Measurements from ENCODE around the gene MYO1F. TPM values are rescaled to one million over a fixed set of nuclear protein-coding genes. Genes with fewer than 3 reads are reported as not detected.

The MYO1F gene
- total RNA-seq, 1 experiment from 2014 or later = not detected

GRCh38 chr19:8530061-8530679 lies 47.1 kb downstream of the MYO1F start:
- DNase-seq = no peak
- H3K9me2 ChIP-seq (replicated peaks; ENCODE audit: insufficient read depth, low read length) = no peaks in the 10 kb centered on the region
- H3K9ac ChIP-seq (ENCODE audit: low read length) = no peak overlapping the region
- H3K4me3 ChIP-seq (ENCODE audit: low read length) = no peak overlapping the region
- H3K36me3 ChIP-seq (ENCODE audit: insufficient read depth, low read length) = no peaks in the 10 kb centered on the region
- no peaks in the 10 kb centered on the region for H3K9me3 ChIP-seq (ENCODE audit: low read length)
- H3K27me3 ChIP-seq (ENCODE audit: low read length) = no peaks in the 10 kb centered on the region
- H3K79me2 ChIP-seq (ENCODE audit: low read length) = no peaks in the 10 kb centered on the region
- H3K27ac ChIP-seq (ENCODE audit: low read length) = no peak overlapping the region
- H3K4me2 ChIP-seq (ENCODE audit: low read depth, low read length, poor library complexity, severe bottlenecking) = no peak overlapping the region
- H3K4me1 ChIP-seq (ENCODE audit: low read length) = no peaks in the 10 kb centered on the region
- H2AFZ ChIP-seq (ENCODE audit: low read length) = no peak overlapping the region
- no peaks in the 10 kb centered on the region for H4K20me1 ChIP-seq (ENCODE audit: insufficient read depth, low read depth, low read length)

- H3K4me3 ChIP-seq (ENCODE audit: low read length) = no peak overlapping the region
- no peaks in the 10 kb centered on the region for H3K4me1 ChIP-seq (ENCODE audit: low read length)
- no peaks in the 10 kb centered on the region for H3K79me2 ChIP-seq (ENCODE audit: low read length)
- H3K9me2 ChIP-seq (replicated peaks; ENCODE audit: insufficient read depth, low read length) = no peaks in the 10 kb centered on the region
- no peaks in the 10 kb centered on the region for H3K27me3 ChIP-seq (ENCODE audit: low read length)
- H4K20me1 ChIP-seq (ENCODE audit: insufficient read depth, low read depth, low read length) = no peaks in the 10 kb centered on the region
- H2AFZ ChIP-seq (ENCODE audit: low read length) = no peak overlapping the region
- no peaks in the 10 kb centered on the region for H3K9me3 ChIP-seq (ENCODE audit: low read length)
- H3K4me2 ChIP-seq (ENCODE audit: low read depth, low read length, poor library complexity, severe bottlenecking) = no peak overlapping the region
- no peaks in the 10 kb centered on the region for H3K36me3 ChIP-seq (ENCODE audit: insufficient read depth, low read length)
- H3K27ac ChIP-seq (ENCODE audit: low read length) = no peak overlapping the region
- no peak for DNase-seq
- no peak overlapping the region for H3K9ac ChIP-seq (ENCODE audit: low read length)
These were observed 47.8 kb downstream of the MYO1F start for GRCh38 chr19:8529369-8530006.

DNA sequence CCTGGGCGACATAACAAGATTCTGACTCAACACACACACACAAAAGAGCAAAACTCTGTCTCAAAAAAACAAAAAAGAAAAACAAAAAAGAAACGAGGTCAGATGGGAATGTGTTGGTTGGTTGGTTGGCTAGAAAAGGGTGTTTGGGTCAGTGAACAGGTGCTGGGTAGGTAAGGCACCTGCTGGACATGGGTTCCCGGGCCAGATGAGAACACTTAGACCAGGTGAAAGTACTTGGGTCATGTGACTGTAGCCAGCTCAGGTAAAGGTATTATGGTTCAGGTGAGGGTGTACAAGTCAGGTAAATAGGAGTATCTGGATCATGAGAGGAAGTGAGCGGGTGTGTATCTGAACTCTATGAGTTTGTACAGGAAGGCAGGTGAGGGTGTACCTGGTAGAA lies 48.7 kb downstream of the MYO1F start:
- Histone ChIP-seq H3K27me3 (ENCODE audit: low read length) (no peaks in the 10 kb centered on the region), H3K79me2 (ENCODE audit: low read length) (no peaks in the 10 kb centered on the region), H2AFZ (ENCODE audit: low read length) (no peak overlapping the region), H4K20me1 (ENCODE audit: insufficient read depth, low read depth, low read length) (no peaks in the 10 kb centered on the region), H3K4me1 (ENCODE audit: low read length) (no peaks in the 10 kb centered on the region), H3K4me2 (ENCODE audit: low read depth, low read length, poor library complexity, severe bottlenecking) (no peak overlapping the region), H3K27ac (ENCODE audit: low read length) (no peak overlapping the region), H3K9me3 (ENCODE audit: low read length) (no peaks in the 10 kb centered on the region), H3K9me2 (replicated peaks; ENCODE audit: insufficient read depth, low read length) (no peaks in the 10 kb centered on the region), H3K9ac (ENCODE audit: low read length) (no peak overlapping the region), H3K36me3 (ENCODE audit: insufficient read depth, low read length) (no peaks in the 10 kb centered on the region), H3K4me3 (ENCODE audit: low read length) (no peak overlapping the region)
- no peak for DNase-seq

- no peak overlapping the region for H3K4me3 ChIP-seq (ENCODE audit: low read length)
- H3K4me1 ChIP-seq (ENCODE audit: low read length) = no peaks in the 10 kb centered on the region
- no peaks in the 10 kb centered on the region for H3K9me3 ChIP-seq (ENCODE audit: low read length)
- no peak overlapping the region for H3K4me2 ChIP-seq (ENCODE audit: low read depth, low read length, poor library complexity, severe bottlenecking)
- no peaks in the 10 kb centered on the region for H4K20me1 ChIP-seq (ENCODE audit: insufficient read depth, low read depth, low read length)
- no peak overlapping the region for H3K27ac ChIP-seq (ENCODE audit: low read length)
- no peak for DNase-seq
- H2AFZ ChIP-seq (ENCODE audit: low read length) = no peak overlapping the region
- H3K9me2 ChIP-seq (replicated peaks; ENCODE audit: insufficient read depth, low read length) = no peaks in the 10 kb centered on the region
- H3K27me3 ChIP-seq (ENCODE audit: low read length) = no peaks in the 10 kb centered on the region
- H3K9ac ChIP-seq (ENCODE audit: low read length) = no peak overlapping the region
- no peaks in the 10 kb centered on the region for H3K79me2 ChIP-seq (ENCODE audit: low read length)
- no peaks in the 10 kb centered on the region for H3K36me3 ChIP-seq (ENCODE audit: insufficient read depth, low read length)
These were observed 50.7 kb downstream of the MYO1F start for GRCh38 chr19:8526345-8527091.

DNA sequence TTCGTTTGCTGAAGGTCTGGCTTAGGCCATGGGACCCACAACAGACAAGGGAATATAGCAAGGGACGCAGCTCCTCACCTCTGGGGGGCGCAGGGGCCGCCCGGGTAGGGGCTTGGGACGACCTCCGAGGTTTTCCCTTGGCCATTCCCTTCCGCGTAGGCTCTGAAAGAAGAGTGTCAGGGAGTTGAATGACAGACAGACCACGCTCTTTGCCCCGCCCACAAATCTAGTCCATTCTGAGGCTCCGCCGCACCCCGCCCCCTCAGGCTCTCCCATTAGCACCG lies 51.9 kb downstream of the MYO1F start:
- no peaks in the 10 kb centered on the region for H3K79me2 ChIP-seq (ENCODE audit: low read length)
- no peaks in the 10 kb centered on the region for H3K9me2 ChIP-seq (replicated peaks; ENCODE audit: insufficient read depth, low read length)
- no peak overlapping the region for H2AFZ ChIP-seq (ENCODE audit: low read length)
- no peak overlapping the region for H3K4me2 ChIP-seq (ENCODE audit: low read depth, low read length, poor library complexity, severe bottlenecking)
- H3K27ac ChIP-seq (ENCODE audit: low read length) = no peak overlapping the region
- H3K9ac ChIP-seq (ENCODE audit: low read length) = no peak overlapping the region
- H3K36me3 ChIP-seq (ENCODE audit: insufficient read depth, low read length) = no peaks in the 10 kb centered on the region
- no peaks in the 10 kb centered on the region for H4K20me1 ChIP-seq (ENCODE audit: insufficient read depth, low read depth, low read length)
- no peaks in the 10 kb centered on the region for H3K4me1 ChIP-seq (ENCODE audit: low read length)
- H3K9me3 ChIP-seq (ENCODE audit: low read length) = no peaks in the 10 kb centered on the region
- DNase-seq = no peak
- H3K27me3 ChIP-seq (ENCODE audit: low read length) = no peaks in the 10 kb centered on the region
- no peak overlapping the region for H3K4me3 ChIP-seq (ENCODE audit: low read length)

DNA sequence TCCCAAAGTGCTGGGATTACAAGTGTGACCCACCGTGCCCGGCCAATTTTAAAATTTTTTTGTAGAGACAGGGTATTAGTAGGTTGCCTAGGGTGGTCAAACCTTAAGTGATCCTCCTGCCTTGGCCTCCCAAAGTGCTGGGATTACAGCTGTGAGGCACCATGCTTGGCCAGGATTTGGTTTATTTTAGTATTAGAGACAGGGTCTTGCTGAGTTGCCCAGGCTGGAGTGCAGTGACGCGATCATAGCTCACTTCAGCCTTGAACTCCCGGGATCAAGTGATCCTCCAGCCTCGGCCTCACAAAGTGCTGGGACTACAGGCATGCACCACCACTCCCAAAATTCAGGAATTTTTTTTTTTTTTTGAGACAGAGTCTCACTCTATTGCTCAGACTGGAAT lies 57.9 kb downstream of the MYO1F start:
- no peaks in the 10 kb centered on the region for H3K9me2 ChIP-seq (replicated peaks; ENCODE audit: insufficient read depth, low read length)
- H3K27me3 ChIP-seq (ENCODE audit: low read length) = no peaks in the 10 kb centered on the region
- H2AFZ ChIP-seq (ENCODE audit: low read length) = no peak overlapping the region
- H3K4me3 ChIP-seq (ENCODE audit: low read length) = no peak overlapping the region
- no peaks in the 10 kb centered on the region for H3K36me3 ChIP-seq (ENCODE audit: insufficient read depth, low read length)
- no peaks in the 10 kb centered on the region for H3K9me3 ChIP-seq (ENCODE audit: low read length)
- peak; percentile 24 for DNase-seq
- no peaks in the 10 kb centered on the region for H3K79me2 ChIP-seq (ENCODE audit: low read length)
- H4K20me1 ChIP-seq (ENCODE audit: insufficient read depth, low read depth, low read length) = no peaks in the 10 kb centered on the region
- peaks cover 3% of the 10 kb centered on the region for H3K4me1 ChIP-seq (ENCODE audit: low read length)
- no peak overlapping the region for H3K27ac ChIP-seq (ENCODE audit: low read length)
- no peak overlapping the region for H3K9ac ChIP-seq (ENCODE audit: low read length)
- H3K4me2 ChIP-seq (ENCODE audit: low read depth, low read length, poor library complexity, severe bottlenecking) = no peak overlapping the region

GRCh38 chr19:8518536-8518935 lies 58.7 kb downstream of the MYO1F start:
- no peak overlapping the region for H3K27ac ChIP-seq (ENCODE audit: low read length)
- no peak overlapping the region for H2AFZ ChIP-seq (ENCODE audit: low read length)
- H4K20me1 ChIP-seq (ENCODE audit: insufficient read depth, low read depth, low read length) = no peaks in the 10 kb centered on the region
- H3K36me3 ChIP-seq (ENCODE audit: insufficient read depth, low read length) = no peaks in the 10 kb centered on the region
- H3K9me3 ChIP-seq (ENCODE audit: low read length) = no peaks in the 10 kb centered on the region
- no peaks in the 10 kb centered on the region for H3K79me2 ChIP-seq (ENCODE audit: low read length)
- H3K4me1 ChIP-seq (ENCODE audit: low read length) = peaks cover 7% of the 10 kb centered on the region
- DNase-seq = no peak
- H3K9me2 ChIP-seq (replicated peaks; ENCODE audit: insufficient read depth, low read length) = no peaks in the 10 kb centered on the region
- H3K4me2 ChIP-seq (ENCODE audit: low read depth, low read length, poor library complexity, severe bottlenecking) = no peak overlapping the region
- no peaks in the 10 kb centered on the region for H3K27me3 ChIP-seq (ENCODE audit: low read length)
- no peak overlapping the region for H3K9ac ChIP-seq (ENCODE audit: low read length)
- H3K4me3 ChIP-seq (ENCODE audit: low read length) = no peak overlapping the region

DNA sequence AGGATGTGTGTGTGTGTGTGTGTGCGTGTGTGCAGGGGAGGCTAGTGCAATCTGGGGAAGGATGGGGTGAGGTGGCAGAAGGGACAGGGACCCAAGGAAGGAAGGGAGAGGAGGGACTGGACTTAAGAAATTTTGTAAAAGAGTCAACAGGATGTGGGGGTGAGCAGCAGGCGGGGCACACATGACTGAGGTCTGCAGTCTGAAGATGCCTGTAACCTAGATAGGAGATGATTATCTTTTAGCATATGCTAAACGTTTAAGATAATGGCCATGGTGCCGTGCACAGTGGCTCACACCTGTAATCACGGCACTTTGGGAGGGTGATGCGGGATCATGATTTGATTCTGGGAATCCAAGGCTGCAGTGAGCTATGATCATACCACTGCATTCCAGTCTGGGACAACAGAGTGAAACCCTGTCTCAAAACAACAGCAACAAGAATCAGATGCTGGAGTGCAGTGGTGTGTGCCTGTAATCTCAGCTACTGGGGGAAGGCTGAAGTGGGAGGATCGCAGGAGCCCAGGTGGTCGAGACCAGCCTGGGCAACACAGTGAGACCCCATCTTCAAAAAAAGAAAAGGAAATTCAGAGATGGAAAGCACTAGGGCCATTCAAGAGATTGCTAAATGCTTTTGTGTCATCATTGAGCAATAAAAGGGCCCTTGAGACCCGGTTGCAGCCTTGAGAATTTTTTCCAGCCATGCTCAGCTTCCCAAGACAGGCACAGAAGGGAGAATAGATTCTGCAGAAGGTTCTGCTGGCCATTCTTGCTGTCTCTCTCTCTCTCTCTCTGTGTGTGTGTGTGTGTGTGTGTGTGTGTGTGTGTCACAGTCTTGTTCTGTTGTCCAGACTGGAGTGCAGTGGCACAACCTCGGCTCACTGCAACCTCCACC lies 59.4 kb downstream of the MYO1F start:
- no peak overlapping the region for H3K4me2 ChIP-seq (ENCODE audit: low read depth, low read length, poor library complexity, severe bottlenecking)
- H3K9me2 ChIP-seq (replicated peaks; ENCODE audit: insufficient read depth, low read length) = no peaks in the 10 kb centered on the region
- peaks cover 7% of the 10 kb centered on the region for H3K79me2 ChIP-seq (ENCODE audit: low read length)
- H3K27ac ChIP-seq (ENCODE audit: low read length) = no peak overlapping the region
- H2AFZ ChIP-seq (ENCODE audit: low read length) = no peak overlapping the region
- H3K36me3 ChIP-seq (ENCODE audit: insufficient read depth, low read length) = no peaks in the 10 kb centered on the region
- H3K4me1 ChIP-seq (ENCODE audit: low read length) = peaks cover 15% of the 10 kb centered on the region
- H3K9ac ChIP-seq (ENCODE audit: low read length) = no peak overlapping the region
- H3K4me3 ChIP-seq (ENCODE audit: low read length) = no peak overlapping the region
- no peaks in the 10 kb centered on the region for H3K27me3 ChIP-seq (ENCODE audit: low read length)
- H3K9me3 ChIP-seq (ENCODE audit: low read length) = no peaks in the 10 kb centered on the region
- H4K20me1 ChIP-seq (ENCODE audit: insufficient read depth, low read depth, low read length) = no peaks in the 10 kb centered on the region
- peak; percentile 32 for DNase-seq
